Activated naive CD8-positive, alpha-beta T cell (primary cell): ENCODE measurements around the gene AGRP.

Experiments
- H3K27ac Mint-ChIP-seq: one replicate; pipeline ENCODE4 v1.8.0; 2021; ENCODE audit warnings: mixed read lengths
- H3K27me3 Mint-ChIP-seq: one replicate; pipeline ENCODE4 v1.8.0; 2021; ENCODE audit warnings: mixed read lengths
- H3K36me3 Mint-ChIP-seq: one replicate; pipeline ENCODE4 v1.8.0; 2021; ENCODE audit warnings: mixed read lengths
- H3K4me1 Mint-ChIP-seq: one replicate; pipeline ENCODE4 v1.8.0; 2021; ENCODE audit warnings: low read depth, mixed read lengths
- H3K4me3 Mint-ChIP-seq: one replicate; pipeline ENCODE4 v1.8.0; 2021; ENCODE audit warnings: mild to moderate bottlenecking, mixed read lengths
- H3K9me3 Mint-ChIP-seq: one replicate; pipeline ENCODE4 v1.8.0; 2021; ENCODE audit warnings: low read depth, mixed read lengths

AGRP gene

GRCh38 chr16:67446968-67447507 is 36.3 kb downstream of the AGRP start:
- Mint-ChIP-seq H3K27me3 (no peaks in the 10 kb centered on the region), H3K9me3 (no peaks in the 10 kb centered on the region), H3K4me3 (no peak overlapping the region), H3K4me1 (no peaks in the 10 kb centered on the region), H3K27ac (no peak overlapping the region), H3K36me3 (no peaks in the 10 kb centered on the region)

GRCh38 chr16:67445913-67446907 is 37.1 kb downstream of the AGRP start:
- Mint-ChIP-seq H3K4me3 (no peak overlapping the region), H3K27me3 (no peaks in the 10 kb centered on the region), H3K27ac (no peak overlapping the region), H3K36me3 (no peaks in the 10 kb centered on the region), H3K9me3 (no peaks in the 10 kb centered on the region), H3K4me1 (no peaks in the 10 kb centered on the region)

- Mint-ChIP-seq H3K27me3 (no peaks in the 10 kb centered on the region), H3K36me3 (no peaks in the 10 kb centered on the region), H3K27ac (no peak overlapping the region), H3K9me3 (no peaks in the 10 kb centered on the region), H3K4me3 (no peak overlapping the region), H3K4me1 (no peaks in the 10 kb centered on the region)
These were observed 37.9 kb downstream of the AGRP start for GRCh38 chr16:67445441-67445912.

GRCh38 chr16:67445126-67445426 is 38.3 kb downstream of the AGRP start:
- Mint-ChIP-seq H3K36me3 (no peaks in the 10 kb centered on the region), H3K27me3 (no peaks in the 10 kb centered on the region), H3K4me3 (no peak overlapping the region), H3K9me3 (no peaks in the 10 kb centered on the region), H3K27ac (no peak overlapping the region), H3K4me1 (no peaks in the 10 kb centered on the region)

- no peak overlapping the region for H3K27ac Mint-ChIP-seq
- no peaks in the 10 kb centered on the region for H3K9me3 Mint-ChIP-seq
- no peak overlapping the region for H3K4me3 Mint-ChIP-seq
- no peaks in the 10 kb centered on the region for H3K4me1 Mint-ChIP-seq
- no peaks in the 10 kb centered on the region for H3K36me3 Mint-ChIP-seq
- H3K27me3 Mint-ChIP-seq: no peaks in the 10 kb centered on the region
These were observed 38.9 kb downstream of the AGRP start for GRCh38 chr16:67444259-67445125.

- no peak overlapping the region for H3K27ac Mint-ChIP-seq
- no peaks in the 10 kb centered on the region for H3K27me3 Mint-ChIP-seq
- H3K4me3 Mint-ChIP-seq: no peak overlapping the region
- no peaks in the 10 kb centered on the region for H3K9me3 Mint-ChIP-seq
- H3K36me3 Mint-ChIP-seq: peaks cover 3% of the 10 kb centered on the region
- H3K4me1 Mint-ChIP-seq: no peaks in the 10 kb centered on the region
These were observed 40.1 kb downstream of the AGRP start for GRCh38 chr16:67443265-67443664.

- H3K36me3 Mint-ChIP-seq: peaks cover 3% of the 10 kb centered on the region
- no peaks in the 10 kb centered on the region for H3K9me3 Mint-ChIP-seq
- H3K27ac Mint-ChIP-seq: no peak overlapping the region
- H3K4me1 Mint-ChIP-seq: no peaks in the 10 kb centered on the region
- H3K4me3 Mint-ChIP-seq: no peak overlapping the region
- no peaks in the 10 kb centered on the region for H3K27me3 Mint-ChIP-seq
These were observed 40.6 kb downstream of the AGRP start for GRCh38 chr16:67442581-67443255.

- Mint-ChIP-seq H3K4me3 (no peak overlapping the region), H3K9me3 (no peaks in the 10 kb centered on the region), H3K4me1 (no peaks in the 10 kb centered on the region), H3K36me3 (peaks cover 3% of the 10 kb centered on the region), H3K27ac (peak overlapping the region; percentile 46), H3K27me3 (no peaks in the 10 kb centered on the region)
These were observed 41.4 kb downstream of the AGRP start for GRCh38 chr16:67441907-67442306.

- peaks cover 3% of the 10 kb centered on the region for H3K36me3 Mint-ChIP-seq
- H3K27me3 Mint-ChIP-seq: no peaks in the 10 kb centered on the region
- H3K9me3 Mint-ChIP-seq: no peaks in the 10 kb centered on the region
- H3K4me1 Mint-ChIP-seq: no peaks in the 10 kb centered on the region
- H3K4me3 Mint-ChIP-seq: no peak overlapping the region
- no peak overlapping the region for H3K27ac Mint-ChIP-seq
These were observed 42.0 kb downstream of the AGRP start for GRCh38 chr16:67441271-67441753.

GRCh38 chr16:67438824-67439393 is 44.4 kb downstream of the AGRP start:
- Mint-ChIP-seq H3K4me3 (no peak overlapping the region), H3K36me3 (peaks cover 3% of the 10 kb centered on the region), H3K27ac (no peak overlapping the region), H3K27me3 (no peaks in the 10 kb centered on the region), H3K9me3 (no peaks in the 10 kb centered on the region), H3K4me1 (no peaks in the 10 kb centered on the region)

GRCh38 chr16:67438098-67438791 is 45.1 kb downstream of the AGRP start:
- Mint-ChIP-seq H3K36me3 (peaks cover 3% of the 10 kb centered on the region), H3K9me3 (no peaks in the 10 kb centered on the region), H3K27ac (no peak overlapping the region), H3K4me1 (peaks cover 1% of the 10 kb centered on the region), H3K27me3 (no peaks in the 10 kb centered on the region), H3K4me3 (no peak overlapping the region)

- H3K4me1 Mint-ChIP-seq: peaks cover 2% of the 10 kb centered on the region
These were observed 45.8 kb downstream of the AGRP start for GRCh38 chr16:67437513-67437912.

GRCh38 chr16:67436640-67437193 is 46.6 kb downstream of the AGRP start:
- Mint-ChIP-seq H3K9me3 (no peaks in the 10 kb centered on the region), H3K36me3 (peaks cover 3% of the 10 kb centered on the region), H3K27me3 (peaks cover 3% of the 10 kb centered on the region)

More at GRCh38 chr16:67437513-67437912, 45.8 kb downstream of the AGRP start:
- no peak overlapping the region for H3K4me3 Mint-ChIP-seq
- H3K27me3 Mint-ChIP-seq: peaks cover under 1% of the 10 kb centered on the region
- H3K36me3 Mint-ChIP-seq: peaks cover 3% of the 10 kb centered on the region
- no peaks in the 10 kb centered on the region for H3K9me3 Mint-ChIP-seq
- H3K27ac Mint-ChIP-seq: no peak overlapping the region

More at GRCh38 chr16:67436640-67437193, 46.6 kb downstream of the AGRP start:
- Mint-ChIP-seq H3K27ac (peak overlapping the region; percentile 1), H3K4me3 (no peak overlapping the region), H3K4me1 (peaks cover 6% of the 10 kb centered on the region)
